HCEC 1CT (cell line): ENCODE measurements around the gene ABL1.
"Not testable (repeated sequence)": the region's sequence is repeated elsewhere in the genome, so short reads cannot be mapped to it uniquely, and the experiment has no call there.

Source experiments
- DNase-seq: peaks from one replicate; pipeline ENCODE4 v3.0.0-alpha.2; 2017

The ABL1 gene

DNA sequence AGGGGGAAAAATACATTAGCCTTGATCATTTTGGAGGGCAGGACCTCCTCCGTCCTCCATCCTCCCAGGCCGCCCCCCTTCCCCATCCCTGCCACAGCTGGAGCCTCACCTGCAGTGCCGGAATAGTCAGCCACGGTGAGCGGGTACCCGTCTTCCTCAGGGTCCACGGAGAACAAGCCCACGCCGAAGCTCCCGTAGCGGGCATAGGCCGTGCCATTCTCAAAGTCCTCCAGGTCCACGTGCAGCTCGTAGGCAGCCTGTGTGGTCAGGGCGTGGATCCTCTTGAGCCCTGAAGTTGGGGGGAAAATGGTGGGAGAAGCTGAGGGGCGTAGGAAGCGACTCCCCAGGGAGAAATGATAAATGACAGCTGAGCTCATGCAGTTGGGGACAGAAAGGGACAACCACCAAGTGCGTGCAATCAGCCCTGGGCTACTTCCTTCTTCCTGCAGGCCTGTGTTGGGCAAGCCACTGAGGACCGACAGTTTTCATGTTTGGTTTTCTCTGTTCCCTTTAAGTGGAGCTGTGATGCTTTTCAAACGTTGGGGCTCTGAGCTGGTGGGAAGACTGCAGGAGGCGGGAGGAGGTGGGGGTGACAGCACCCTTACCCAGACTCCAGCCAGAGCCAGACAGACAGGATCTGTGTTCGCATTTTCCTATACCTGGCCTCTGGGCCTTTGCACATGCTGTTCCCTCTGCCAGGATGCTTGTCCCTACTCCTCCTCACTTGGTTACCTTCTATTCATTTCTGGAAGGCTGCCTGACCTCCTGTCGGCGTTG, 70.3 kb downstream of the ABL1 start:
- no peak for DNase-seq

DNA sequence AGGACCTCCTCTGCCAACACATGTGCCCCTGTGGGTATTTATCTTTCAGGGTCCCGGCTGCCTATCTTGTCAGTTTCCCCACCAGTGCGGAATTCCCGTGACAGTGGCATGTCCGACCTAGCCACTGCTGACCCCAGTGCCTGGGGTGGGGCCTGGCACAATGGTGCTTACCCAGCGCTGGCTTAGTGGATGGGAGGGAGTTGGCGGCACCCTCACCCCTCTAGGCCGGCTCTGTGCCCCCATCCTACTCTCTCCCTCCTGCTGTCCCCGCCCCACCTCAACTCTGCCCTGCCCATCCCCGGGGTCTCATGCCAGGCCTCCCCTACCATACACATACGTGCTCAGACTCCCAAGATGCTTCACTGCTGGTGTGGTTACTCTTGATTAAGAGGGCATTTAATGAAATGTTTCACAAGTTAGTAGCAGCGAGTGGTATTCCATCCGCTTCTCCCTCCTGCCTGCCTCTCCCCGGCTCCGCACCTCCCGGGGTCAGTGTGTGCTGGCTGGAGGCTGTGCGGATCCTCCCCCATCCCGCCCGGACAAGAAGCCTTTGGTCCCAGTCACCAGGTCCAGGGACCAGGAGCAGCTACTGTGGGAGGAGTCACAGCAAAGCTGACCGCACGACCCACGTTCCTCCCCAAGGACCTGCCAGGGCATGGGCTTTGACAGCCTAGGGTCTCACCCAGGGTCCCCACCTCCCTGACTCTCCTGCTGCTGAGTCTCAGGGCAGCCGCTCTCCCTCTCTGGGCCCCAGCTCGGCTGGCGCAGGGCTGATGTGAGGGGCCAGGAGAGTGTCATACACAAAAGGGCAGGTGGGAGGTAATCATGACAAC, 71.1 kb downstream of the ABL1 start:
- no peak for DNase-seq

DNA sequence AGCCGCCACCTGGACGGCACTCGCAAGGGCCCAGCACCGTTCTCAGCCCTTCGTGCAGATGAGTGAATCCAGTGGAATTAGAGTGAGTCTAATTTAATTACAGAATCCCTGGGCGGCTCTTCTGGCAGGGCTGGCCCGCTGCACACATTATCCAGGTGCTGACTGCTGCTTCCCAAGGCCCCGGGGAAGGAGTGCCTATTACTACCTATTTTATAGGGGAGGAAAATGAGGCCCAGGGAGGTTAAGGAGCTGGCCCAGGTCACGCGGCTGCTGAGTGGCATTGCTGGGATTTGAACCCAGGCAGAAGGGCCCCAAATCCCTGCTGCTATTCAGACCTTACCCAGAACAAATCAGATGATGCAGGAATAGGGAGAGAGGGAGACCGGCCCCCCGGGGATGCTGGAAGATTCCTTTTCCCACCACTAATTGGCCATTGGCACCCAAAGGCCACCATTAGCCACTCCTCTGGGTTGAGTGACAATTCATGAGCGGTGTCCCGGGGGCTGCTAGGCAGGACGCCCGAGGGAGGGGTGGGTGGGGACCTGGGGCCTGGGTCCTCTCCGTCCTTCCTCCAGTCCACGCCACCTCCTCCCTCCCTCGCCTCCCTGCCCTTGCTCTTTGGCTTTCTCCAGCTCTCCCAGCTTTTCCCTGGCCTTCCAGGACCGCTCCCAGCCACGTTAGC, 71.8 kb downstream of the ABL1 start:
- DNase-seq, result no peak

DNA sequence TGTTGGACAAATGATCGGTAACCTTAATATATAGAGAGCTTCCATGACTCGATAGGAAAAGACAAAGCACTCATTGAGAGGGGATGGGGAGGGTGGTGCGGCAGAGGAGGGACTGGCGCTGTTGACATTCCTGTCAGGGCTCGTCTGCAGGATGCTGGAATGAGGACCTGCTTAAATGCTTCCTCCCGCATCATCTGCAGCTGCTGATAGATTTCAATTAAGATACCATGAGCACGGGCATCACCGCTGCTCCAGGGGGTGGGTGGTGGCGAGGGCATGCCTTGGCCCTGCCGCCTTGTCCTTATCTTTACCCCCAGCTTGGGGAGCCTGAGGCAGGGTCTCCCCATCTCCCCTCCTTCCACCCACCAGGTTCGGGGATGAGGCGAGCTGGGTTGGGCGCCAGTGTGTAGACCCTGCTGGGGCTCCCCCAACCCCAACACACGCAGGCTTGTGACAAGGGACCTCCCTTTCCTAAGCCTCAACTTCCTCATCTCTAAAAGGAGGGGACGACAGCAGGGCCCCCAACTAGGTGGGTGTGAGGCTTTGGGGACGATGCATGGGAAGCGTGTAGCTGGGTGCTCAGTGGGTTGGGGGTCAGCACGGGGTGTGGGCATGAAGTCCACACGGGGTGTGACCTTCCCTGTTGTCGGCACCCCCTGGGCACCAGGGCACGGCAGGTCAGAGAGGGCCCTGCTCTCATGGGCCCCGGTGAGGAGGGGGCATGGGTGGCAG, 73.3 kb downstream of the ABL1 start:
- no peak for DNase-seq

DNA sequence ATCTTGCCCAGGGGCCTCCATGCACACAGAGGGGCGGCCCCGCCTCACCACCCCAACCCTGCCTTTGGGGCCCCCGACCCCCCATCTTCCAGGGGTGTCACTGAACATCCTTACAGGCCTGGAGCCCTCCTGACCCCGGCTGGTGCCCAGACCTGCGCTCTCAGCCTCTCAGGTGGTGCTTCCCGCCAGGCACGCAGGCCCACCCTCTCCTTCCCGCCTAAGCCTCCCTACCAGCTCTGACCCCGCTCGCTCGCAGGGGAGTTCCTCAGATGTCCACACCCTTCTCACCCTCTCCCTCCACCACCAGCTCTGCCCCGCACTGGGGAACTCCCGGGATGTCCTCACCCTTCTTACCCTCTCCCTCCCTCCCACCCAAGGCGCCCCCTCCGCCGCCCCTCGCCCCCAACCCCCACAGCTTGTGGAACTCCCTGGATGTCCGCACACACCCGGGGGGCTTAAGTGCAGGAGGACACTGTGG, 73.9 kb downstream of the ABL1 start:
- no peak for DNase-seq

DNA sequence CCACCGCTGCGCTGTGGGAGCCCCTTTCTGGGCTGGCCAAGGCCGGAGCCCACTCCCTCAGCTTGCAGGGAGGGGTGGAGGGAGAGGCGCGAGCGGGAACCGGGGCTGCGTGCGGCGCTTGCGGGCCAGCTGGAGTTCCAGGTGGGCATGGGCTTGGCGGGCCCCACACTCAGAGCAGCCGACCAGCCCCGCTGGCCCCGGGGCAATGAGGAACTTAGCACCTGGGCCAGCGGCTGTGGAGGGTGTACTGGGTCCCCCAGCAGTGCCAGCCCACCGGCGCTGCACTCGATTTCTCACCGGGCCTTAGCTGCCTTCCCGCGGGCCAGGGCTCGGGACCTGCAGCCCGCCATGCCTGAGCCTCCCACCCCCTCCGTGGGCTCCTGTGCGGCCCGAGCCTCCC, 75.0 kb downstream of the ABL1 start:
- not testable (repeated sequence) for DNase-seq

DNA sequence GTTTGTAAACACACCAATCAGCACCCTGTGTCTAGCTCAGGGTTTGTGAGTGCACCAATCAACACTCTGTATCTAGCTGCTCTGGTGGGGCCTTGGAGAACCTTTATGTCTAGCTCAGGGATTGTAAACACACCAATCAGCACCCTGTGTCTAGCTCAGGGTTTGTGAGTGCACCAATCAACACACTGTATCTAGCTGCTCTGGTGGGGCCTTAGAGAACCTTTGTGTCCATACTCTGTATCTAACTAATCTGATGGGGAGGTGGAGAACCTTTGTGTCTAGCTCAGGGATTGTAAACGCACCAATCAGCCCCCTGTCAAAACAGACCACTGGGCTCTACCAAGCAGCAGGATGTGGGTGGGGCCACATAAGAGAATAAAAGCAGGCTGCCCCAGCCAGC, 75.6 kb downstream of the ABL1 start:
- not testable (repeated sequence) for DNase-seq

DNA sequence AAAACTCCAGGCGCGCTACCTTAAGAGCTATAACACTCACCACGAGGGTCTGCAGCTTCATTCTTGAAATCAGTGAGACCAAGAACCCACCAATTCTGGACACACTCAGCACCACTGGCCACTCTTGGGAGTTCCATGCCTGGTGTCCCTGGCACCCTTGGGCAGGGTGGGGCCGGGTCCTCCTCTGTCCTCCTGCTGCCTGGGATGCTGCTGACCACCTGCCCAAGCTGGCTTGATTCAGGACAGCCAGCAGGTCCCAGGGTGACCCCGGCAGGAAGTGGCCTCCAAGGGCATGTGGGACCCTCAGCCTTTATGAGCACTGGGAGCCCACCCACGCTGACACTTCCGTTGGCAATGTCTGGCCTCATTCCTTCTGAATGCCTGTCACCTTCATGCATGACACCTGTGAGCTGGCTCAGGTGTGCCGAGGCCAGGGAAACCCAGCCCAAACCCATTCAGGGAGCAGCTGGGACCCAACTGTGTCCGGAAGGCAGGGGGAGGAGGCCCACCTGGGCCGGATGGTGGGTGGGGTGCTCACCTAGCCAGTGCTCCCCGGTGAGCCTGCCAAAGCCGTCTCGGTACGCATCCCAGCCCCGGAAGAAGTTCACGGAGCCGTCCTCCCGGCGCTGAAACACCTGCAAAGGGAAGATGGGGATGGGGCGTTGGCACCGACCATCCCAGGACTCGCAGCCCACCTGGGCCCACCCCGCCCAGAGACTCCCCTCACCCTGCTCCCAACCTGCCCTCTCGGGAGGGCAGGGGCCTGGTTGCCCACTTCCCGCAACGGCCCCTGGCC, 76.4 kb downstream of the ABL1 start:
- no peak for DNase-seq

DNA sequence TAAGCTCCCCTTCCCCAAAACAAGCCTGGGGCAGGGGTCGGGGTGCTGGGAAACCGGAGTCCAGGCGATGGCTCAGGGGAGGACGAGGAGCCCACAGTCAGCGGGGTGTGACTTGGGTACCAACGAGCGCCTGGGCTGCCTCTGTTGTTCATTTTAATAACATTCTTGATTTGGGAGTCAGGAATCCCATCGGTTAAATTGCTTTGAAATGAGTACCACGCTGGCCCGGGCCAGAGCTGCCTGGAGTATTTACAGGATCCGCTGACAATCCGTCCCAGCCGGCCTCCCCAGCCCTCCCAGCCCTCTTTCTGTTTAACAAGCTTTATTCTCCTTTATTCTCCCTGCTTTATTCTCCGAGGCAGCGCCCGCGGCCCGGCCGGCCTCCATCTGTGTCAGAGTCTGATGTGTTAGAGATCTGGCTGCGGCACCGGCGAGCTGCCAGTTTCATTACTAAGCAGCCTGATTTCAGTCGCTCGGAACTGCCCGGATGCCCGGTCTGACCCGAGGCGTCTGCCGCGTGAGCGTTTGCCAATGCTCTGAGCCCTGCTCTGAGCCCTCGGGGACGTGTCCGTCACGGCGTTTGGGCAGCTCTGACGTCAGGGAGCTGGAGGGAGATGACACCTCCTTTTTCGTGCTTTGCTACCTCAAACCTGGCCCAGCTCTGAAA, 78.0 kb downstream of the ABL1 start:
- peak; percentile 56 for DNase-seq

DNA sequence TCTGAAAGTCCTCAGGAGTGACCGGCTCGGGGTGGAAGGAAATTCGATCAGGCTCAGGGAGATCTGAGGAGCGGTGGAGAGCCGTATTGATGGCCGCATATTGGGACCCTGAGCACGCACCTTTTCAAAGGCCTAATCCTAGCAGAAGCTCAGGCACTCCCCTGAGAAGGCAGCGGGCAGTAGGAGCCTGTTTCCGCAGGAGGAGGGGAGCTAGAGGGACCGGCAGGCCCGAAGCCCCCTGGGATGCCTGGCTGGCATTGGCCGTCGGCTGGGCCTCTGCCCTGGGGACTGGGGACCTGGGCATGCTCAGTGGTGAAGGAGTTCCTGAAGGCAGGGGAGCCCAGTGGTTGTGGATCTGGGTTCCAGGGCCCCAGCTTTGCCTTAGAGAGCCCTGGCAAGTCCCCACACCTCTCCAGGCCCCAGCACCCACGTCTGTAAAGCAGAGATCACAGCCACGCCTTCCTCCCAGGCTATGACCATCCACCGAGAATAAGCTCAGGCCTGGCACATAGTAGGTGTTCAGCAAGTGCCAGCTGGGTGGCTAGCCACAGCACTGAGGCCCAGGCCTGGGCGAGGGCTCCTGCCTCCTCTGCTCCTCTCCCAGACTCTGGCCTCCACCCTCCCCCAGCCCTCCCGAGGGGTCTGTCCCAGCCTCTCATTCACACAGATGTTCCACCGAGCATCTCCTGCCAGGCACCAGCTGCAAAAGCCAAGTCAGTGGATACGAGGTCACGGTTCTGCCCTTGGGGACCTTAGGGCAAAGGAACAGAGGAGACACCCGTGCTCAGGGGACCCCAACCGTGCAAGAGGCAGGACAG, 78.8 kb downstream of the ABL1 start:
- DNase-seq, result no peak

DNA sequence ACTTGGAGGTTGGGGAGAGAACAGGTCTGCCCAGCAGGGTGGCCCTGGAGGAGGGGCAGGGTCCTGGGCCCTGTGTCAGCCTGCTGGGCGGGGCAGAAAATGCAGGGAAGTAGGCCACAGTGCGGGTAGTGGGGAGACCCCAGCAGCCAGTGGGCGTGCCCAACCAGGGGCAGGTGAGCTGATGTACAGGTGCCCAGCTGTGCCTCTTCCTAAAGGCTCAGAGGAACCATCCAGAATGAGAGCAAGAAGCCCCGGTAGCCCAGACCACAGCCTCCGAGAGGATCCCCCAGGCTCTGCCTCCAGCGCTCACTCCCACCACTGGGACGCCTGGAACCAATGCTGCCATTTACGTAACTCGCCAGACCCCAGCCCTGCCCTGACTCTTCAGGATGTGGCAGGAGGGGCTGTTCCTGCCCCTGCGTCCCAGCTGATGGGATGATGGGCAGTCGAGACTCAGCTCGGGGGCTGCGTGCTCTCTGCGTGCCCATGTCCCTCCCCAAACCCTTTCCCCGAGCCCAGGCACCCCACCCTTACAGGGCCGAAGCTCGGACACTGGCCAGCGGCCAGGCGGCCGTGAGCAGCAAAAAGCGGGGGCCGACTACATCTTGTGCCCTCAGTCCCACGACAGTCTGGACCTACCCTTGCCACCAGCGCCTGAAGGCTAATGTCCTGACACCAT, 79.5 kb downstream of the ABL1 start:
- DNase-seq, result no peak

DNA sequence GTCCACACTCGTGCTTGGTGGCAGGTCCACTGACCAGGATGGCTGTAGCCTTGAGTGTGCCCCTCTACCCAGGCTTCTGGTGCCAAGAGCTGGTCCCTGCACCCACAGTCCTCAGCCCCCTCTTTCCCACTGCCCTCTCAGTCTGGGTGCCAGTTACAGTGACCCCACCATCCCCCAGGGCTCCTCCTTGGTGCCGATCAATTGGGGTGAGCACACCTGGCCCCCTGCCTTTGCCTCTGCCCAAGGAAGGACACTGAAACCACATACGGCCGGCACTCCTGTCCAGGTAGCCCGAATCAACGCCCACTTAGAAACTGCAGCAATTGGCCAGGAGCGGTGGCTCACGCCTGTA, 80.0 kb downstream of the ABL1 start:
- DNase-seq, result no peak

DNA sequence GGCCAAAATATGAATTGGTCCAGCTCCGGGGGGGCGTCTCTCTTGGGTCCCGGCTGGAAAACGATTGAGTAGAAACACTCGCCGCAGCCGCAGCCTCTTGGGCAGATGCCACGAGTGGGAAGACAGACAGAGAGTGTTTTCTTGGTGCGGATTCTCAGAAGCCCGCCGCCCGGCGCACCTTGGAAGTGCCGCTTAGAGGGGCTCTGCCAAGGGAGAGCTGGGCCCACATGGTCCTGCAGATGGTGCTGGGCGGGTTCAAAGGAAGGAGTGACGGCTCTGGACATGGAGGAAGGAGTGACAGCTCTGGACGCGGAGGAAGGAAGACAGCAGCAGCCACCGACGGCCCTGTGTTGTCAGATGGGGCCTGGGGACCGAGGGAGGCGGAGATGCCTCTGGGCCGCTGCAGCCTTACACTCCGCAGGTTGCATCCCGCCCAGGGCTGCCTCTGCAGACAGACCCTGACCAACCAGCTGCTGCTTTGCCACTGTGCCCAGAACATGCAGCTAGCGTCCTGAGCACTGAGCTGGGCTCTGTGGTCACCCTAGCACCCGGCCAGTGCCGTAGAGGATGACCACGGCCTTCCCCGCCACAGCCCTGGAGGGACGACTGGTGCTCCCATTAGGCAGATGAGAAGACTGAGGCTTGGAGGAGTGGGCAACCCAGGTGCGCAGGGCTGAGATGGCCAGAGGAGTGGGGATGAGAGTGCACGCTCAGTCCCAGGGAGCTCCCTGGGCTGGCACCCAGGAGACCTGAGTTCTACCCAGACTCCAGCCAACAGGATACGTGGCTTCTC, 82.3 kb downstream of the ABL1 start:
- no peak for DNase-seq

DNA sequence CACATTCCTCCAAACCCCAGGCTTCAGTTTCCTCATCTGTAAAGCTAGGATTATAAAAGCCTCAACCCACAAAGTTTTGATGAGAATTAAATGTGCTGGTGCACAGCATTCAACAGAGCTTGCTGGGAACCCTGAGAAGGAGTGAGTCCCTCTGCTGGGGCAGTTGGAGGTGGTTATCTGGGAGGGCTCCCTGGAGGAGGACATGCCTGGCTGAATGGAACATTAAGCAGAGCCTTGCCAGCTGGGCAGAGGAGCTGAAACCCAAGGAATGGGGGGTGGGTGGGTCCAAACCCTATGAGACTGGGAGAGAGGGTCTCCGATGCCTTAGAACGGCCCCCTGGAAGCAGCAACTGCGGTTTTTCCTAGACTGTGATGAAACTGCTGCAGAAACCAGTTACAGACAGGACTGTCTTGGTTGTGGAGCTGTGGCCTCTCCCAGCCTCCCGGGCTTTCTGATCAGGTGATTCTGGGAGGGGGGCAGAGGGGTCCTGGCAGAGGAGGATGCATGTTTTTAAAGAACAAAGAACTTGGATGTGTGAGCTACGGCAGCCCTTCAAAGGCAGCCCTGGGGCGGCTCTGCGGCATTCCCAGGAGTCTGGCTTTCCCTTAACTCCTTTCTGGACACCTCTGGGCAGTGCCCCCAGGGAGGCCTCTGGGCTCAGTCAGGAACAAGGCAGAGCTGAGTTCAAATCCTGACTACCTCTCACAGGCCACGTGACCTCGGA, 83.2 kb downstream of the ABL1 start:
- DNase-seq, result no peak

DNA sequence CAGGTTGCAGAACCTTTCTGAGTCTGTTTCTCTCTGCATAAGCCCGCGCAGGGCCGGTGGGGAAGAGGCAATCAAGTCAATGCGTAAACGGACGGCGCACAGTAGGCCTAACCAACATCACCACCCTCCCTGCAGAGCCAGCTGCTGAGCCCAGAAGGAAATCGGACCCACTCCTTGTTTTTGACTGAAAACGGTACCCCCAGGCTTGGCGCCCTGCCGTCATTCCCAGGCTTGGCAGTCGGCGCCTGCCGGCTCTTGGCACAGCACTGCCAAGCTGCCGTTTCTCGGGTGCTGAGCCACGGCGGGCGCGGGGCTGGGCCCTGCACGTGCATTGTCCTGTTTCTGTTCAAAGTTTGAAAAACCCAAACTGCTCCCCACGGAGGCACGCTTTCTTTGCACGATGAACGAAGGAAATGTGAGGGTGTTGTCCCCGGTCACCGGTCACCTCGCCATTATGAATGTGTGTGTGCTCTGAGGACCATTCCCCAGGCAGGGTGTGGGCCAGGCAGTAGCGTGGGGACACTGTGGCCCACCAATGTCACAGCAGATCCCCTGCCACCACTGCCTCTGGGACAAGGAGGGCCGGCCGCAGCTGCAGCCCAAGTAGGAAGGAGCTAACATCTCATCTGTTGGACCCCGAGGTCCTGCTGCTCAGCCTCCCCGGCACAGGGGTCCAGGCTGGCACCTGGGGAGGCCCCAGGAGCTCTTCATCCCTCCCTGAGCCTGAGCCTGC, 83.9 kb downstream of the ABL1 start:
- no peak for DNase-seq

DNA sequence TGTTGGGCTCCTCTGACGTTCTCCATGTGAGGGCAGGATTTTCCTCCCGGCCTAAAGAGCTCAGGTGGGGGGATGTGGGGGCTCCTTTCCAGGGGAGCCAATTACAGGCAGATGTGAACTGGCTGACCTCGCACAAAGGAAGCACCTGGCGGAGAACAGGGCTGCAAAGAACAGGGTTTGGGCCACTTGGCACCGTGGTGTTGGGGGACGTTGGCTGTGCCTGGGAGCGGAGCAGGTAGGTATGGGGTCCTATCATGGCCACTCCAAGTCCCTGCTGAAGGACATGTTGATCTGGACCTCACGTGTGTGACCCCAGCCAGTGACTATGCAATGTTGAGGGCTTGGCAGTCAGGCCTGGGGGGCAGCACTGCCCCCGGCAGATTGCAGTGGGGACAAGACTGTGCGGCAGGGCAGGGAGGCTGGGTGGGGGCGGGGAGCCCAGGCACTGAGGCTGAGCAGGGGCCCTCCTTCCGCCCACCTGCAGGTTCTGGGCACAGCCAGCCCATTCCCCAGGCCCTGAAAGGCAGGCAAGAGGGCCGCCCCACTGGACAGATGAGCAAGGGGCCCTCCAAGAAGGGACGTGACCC, 84.6 kb downstream of the ABL1 start:
- DNase-seq, result no peak

DNA sequence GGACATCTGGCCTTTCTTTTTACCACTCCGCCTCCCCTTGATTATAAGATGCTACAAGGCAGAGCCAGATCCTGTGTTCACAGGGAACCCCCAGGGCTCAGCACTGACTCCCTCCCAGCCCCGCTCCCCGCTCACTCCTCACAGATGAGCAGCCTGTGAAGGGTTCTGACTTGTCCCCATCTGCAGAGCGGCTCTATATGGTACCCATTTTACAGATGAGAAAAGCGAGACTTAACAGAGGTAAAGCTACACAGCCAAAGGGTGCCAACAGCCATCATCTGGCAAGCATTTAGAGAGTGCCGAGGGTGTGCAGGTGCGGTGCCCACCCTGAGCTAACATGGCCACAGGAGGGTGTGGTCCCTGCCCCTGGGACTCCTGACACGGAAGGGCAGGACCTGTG, 85.2 kb downstream of the ABL1 start:
- no peak for DNase-seq
